ENCODE measurements around the gene TEDC1. TPM values are rescaled to one million over a fixed set of nuclear protein-coding genes. Genes with fewer than 3 reads are reported as not detected.

The TEDC1 gene, protein sequence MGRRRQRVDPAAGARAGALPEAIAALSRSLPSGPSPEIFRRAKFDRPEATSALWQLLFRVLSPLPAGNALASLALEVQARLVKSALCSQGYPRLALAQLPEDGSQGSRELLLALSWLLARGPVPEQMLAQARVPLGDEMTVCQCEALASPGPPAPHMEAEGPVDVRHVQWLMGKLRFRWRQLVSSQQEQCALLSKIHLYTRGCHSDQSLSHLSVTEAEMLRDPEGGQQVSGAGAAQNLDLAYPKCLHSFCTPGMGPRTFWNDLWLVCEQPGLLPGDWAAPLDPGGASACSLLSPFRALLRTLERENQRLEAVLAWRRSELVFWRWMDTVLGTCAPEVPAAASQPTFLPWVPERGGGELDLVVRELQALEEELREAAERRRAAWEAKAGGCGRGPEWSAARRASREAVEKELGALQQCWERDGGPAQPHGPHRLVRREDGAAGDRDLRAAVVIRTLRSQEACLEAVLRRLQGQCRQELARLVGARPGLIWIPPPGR
- total RNA-seq (2021), result 34.0 and 48.0 TPM in 2 replicates
- Bru-seq, nascent RNA, result percentile 51 among the genes with signal in this experiment
- percentile 48 among the genes with signal in this experiment for BruChase-seq, experiment 1, labeled RNA remaining after a 2-hour chase
- BruChase-seq, experiment 2, labeled RNA remaining after a 6-hour chase, result percentile 57 among the genes with signal in this experiment
- long read RNA-seq, transcript TEDC1-204 (8 exons, 1,630 nt), result major isoform, 37 of 71 reads
- long read RNA-seq, transcript TEDC1-205 (9 exons, 1,845 nt), result minor isoform, 11 of 71 reads
- long read RNA-seq, partial matches to known transcripts, result 6 of 71 reads
- long read RNA-seq, other reads (novel, unspliced or antisense), result 13 of 71 reads

DNA sequence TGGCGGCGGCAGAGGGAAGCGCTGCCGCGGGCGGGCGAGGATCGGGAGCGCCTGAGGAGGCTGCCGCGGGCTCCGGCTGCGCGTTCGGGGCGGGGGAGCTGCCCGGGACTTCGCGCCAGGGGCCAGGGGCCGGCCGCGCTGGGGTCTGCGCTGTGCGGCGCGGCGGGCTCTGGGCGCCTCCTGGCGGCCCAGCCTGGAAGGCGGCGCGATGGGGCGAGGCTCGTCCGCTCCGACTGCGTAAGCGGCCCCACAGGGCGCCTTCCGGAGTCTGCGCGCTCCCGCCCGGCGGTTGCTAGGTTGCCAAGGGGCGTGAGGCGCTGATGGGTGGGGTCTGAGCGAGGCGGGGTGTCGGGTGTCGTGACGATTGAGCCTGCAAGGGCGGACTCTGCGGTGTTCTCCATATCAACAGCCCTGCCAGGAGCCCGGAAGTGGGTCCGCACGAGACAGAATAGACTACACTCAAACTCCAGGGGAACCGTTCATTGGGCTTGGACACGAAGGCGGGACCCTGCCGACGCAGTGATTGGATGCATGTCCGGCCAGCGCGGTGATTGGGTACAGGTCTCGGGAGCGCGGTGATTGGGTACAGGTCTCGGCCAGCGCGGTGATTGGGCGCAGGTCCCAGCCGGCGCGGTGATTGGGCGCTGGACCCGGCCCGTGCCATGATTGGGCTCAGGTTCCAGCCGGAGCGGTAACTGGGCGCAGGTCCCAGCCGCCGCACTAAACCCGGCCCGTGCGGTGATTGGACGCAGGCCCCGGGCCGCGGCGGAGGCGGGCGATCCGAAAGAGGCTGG is at the start of gene TEDC1:
Gene TEDC1, plus strand, starts transcription at position 675 of the 794 bp plus-strand sequence. CDS start 130 bp downstream, outside the sequence.
- Histone ChIP-seq H3K27me3 (replicated peaks; ENCODE audit: insufficient read depth, low read depth, low read length, poor library complexity) (no peaks in the 10 kb centered on the region), H3K36me3 (ENCODE audit: insufficient read depth, low read length, poor library complexity, severe bottlenecking) (no peaks in the 10 kb centered on the region), H3K4me1 (ENCODE audit: insufficient read depth, low read length, poor library complexity, severe bottlenecking) (peaks cover 22% of the 10 kb centered on the region), H3K4me3 (ENCODE audit: low read depth, low read length, poor library complexity, severe bottlenecking) (peak within 1 kb of the TSS; percentile 83), H3K9me3 (ENCODE audit: low read depth, low read length, poor library complexity, severe bottlenecking) (no peaks in the 10 kb centered on the region), H3K27ac (ENCODE audit: low read depth, low read length, poor library complexity, severe bottlenecking) (peak within 1 kb of the TSS; percentile 93)
- TF ChIP-seq, protein P1, sequence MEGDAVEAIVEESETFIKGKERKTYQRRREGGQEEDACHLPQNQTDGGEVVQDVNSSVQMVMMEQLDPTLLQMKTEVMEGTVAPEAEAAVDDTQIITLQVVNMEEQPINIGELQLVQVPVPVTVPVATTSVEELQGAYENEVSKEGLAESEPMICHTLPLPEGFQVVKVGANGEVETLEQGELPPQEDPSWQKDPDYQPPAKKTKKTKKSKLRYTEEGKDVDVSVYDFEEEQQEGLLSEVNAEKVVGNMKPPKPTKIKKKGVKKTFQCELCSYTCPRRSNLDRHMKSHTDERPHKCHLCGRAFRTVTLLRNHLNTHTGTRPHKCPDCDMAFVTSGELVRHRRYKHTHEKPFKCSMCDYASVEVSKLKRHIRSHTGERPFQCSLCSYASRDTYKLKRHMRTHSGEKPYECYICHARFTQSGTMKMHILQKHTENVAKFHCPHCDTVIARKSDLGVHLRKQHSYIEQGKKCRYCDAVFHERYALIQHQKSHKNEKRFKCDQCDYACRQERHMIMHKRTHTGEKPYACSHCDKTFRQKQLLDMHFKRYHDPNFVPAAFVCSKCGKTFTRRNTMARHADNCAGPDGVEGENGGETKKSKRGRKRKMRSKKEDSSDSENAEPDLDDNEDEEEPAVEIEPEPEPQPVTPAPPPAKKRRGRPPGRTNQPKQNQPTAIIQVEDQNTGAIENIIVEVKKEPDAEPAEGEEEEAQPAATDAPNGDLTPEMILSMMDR (conservative IDR thresholded peaks at IDR 0.05; ENCODE audit: low read depth, low read length), result peak; percentile 66
- no peak for TF ChIP-seq EZH2 (IDR thresholded peaks at IDR 0.05; ENCODE audit: borderline replicate concordance, low read depth, low read length, poor library complexity, severe bottlenecking)
- DNase-seq (ENCODE audit: low spot score), result peak; percentile 100
- no TSS peak for BruUV-seq (replicated peaks)
- POLR2A ChIA-PET (ENCODE audit: low non-redundant PET), result interaction anchor here (0.6 kb wide), 1 partner anchor 321 kb away, joined by 7 read pairs; no protein-coding TSS in a partner anchor
- CTCF ChIA-PET, result interaction anchor here (0.9 to 2.8 kb wide), 5 partner anchors 10 to 120 kb away, joined by 3 to 38 read pairs (median 17); no protein-coding TSS in a partner anchor
- intact Hi-C loops (cut with micrococcal nuclease; ENCODE audit: unreplicated experiment), result loop anchor here (2.0 kb wide), 1 partner anchor 36 kb away; the partner anchor contains the start of gene TMEM121

DNA sequence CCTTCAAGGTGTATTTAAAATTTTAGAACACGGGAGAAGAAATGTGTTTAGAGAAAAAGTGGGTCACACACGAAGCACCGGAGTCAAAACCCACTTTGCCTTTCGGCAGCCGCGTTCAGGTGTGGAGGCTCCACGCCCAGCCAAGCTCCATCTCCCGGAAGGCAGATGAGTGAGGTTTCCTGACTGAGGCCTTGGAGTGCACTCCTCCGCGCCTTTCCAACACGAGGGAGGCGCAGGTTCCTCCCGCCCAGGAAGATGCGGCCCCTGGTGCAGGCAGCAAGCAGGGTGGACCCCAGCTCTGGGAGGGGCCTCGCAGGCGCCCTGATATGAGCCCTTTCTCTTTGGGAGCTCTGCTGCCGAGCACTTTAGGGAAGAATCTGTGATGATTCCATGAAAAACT is 48.9 kb upstream of the TEDC1 start:
- TSS peak; percentile 20 for BruUV-seq (replicated peaks)
- CTCF ChIA-PET, result no interaction called here

More for the DNA sequence above, 48.9 kb upstream of the TEDC1 start:
- no peaks in the 10 kb centered on the region for H3K27me3 ChIP-seq (replicated peaks; ENCODE audit: insufficient read depth, low read depth, low read length, poor library complexity)
- no peak overlapping the region for H3K4me3 ChIP-seq (ENCODE audit: low read depth, low read length, poor library complexity, severe bottlenecking)
- intact Hi-C loops (cut with micrococcal nuclease; ENCODE audit: unreplicated experiment), result no loop called here
- peaks cover 37% of the 10 kb centered on the region for H3K36me3 ChIP-seq (ENCODE audit: insufficient read depth, low read length, poor library complexity, severe bottlenecking)
- DNase-seq (ENCODE audit: low spot score), result no peak
- no peaks in the 10 kb centered on the region for H3K9me3 ChIP-seq (ENCODE audit: low read depth, low read length, poor library complexity, severe bottlenecking)
- H3K4me1 ChIP-seq (ENCODE audit: insufficient read depth, low read length, poor library complexity, severe bottlenecking), result peaks cover 6% of the 10 kb centered on the region
- TF ChIP-seq, protein P1 (conservative IDR thresholded peaks at IDR 0.05; ENCODE audit: low read depth, low read length), result no peak
- no peak for TF ChIP-seq EZH2 (IDR thresholded peaks at IDR 0.05; ENCODE audit: borderline replicate concordance, low read depth, low read length, poor library complexity, severe bottlenecking)
- no peak overlapping the region for H3K27ac ChIP-seq (ENCODE audit: low read depth, low read length, poor library complexity, severe bottlenecking)
- POLR2A ChIA-PET (ENCODE audit: low non-redundant PET), result no interaction called here
